Karpas-422 (cell line): ENCODE measurements around the gene DAPK2. TPM values are rescaled to one million over a fixed set of nuclear protein-coding genes. Genes with fewer than 3 reads are reported as not detected.
"Not testable (repeated sequence)": the region's sequence is repeated elsewhere in the genome, so short reads cannot be mapped to it uniquely, and the experiment has no call there.

ENCODE experiments used
- DNase-seq: peaks from one replicate; pipeline ENCODE4 v3.0.0-alpha.2; 2015
- H2AFZ ChIP-seq: fragments of 200-600 bp; sonication (generic); 2 replicates; pipeline ENCODE4 v1.6.1; 2014; ENCODE audit warnings: antibody characterized with exemption, low read length, mixed read lengths
- H3K27ac ChIP-seq: fragments of 200-600 bp; sonication (generic); 2 replicates; pipeline ENCODE4 v1.5.1; 2014; ENCODE audit warnings: mild to moderate bottlenecking, low read length, moderate library complexity
- H3K27me3 ChIP-seq: fragments of 200-600 bp; sonication (generic); 2 replicates; pipeline ENCODE4 v1.6.1; 2014; ENCODE audit warnings: low read length, mixed read lengths
- H3K36me3 ChIP-seq: fragments of 200-600 bp; sonication (generic); 2 replicates; pipeline ENCODE4 v1.6.1; 2014; ENCODE audit warnings: low read length, mixed read lengths; ENCODE audit not compliant: insufficient read depth
- H3K4me1 ChIP-seq: fragments of 200-600 bp; sonication (generic); 2 replicates; pipeline ENCODE4 v1.6.1; 2014; ENCODE audit warnings: mild to moderate bottlenecking, low read length, mixed read lengths
- H3K4me2 ChIP-seq: fragments of 200-600 bp; sonication (generic); 2 replicates; pipeline ENCODE4 v1.6.1; 2014; ENCODE audit warnings: low read length, low read depth, mild to moderate bottlenecking; ENCODE audit not compliant: poor library complexity, severe bottlenecking
- H3K4me3 ChIP-seq: fragments of 200-600 bp; sonication (generic); 2 replicates; pipeline ENCODE4 v1.5.1; 2014; ENCODE audit warnings: mild to moderate bottlenecking, antibody characterized with exemption, low read length, mixed read lengths
- H3K79me2 ChIP-seq: fragments of 200-600 bp; sonication (generic); 2 replicates; pipeline ENCODE4 v1.6.1; 2014; ENCODE audit warnings: mild to moderate bottlenecking, low read length, mixed read lengths
- H3K9ac ChIP-seq: fragments of 200-600 bp; sonication (generic); 2 replicates; pipeline ENCODE4 v1.6.0; 2014; ENCODE audit warnings: low read length
- H3K9me2 ChIP-seq: fragments of 200-600 bp; sonication (generic), shearing (Covaris generic); replicated peaks from 2 replicates; pipeline ENCODE4 v1.6.0; 2014; ENCODE audit warnings: mild to moderate bottlenecking, low read length, moderate library complexity; ENCODE audit not compliant: insufficient read depth
- H3K9me3 ChIP-seq: fragments of 300-700, 200-600 bp; sonication (generic); 2 replicates; pipeline ENCODE4 v1.6.1; 2014; ENCODE audit warnings: low read length, mixed read lengths
- H4K20me1 ChIP-seq: fragments of 200-600 bp; sonication (generic); 2 replicates; pipeline ENCODE4 v1.6.1; 2014; ENCODE audit warnings: mild to moderate bottlenecking, antibody characterized with exemption, low read length, low read depth; ENCODE audit not compliant: insufficient read depth
- total RNA-seq: library from RNA; depleted of rRNA; stranded (reverse); fragments of >200 nt; shearing (Covaris generic); gene quantifications from 2 replicates; pipeline ENCODE4 v1.2.3, GENCODE V29; 2014; ENCODE audit warnings: low replicate concordance

Gene DAPK2
- total RNA-seq, 1 experiment from 2014 or later = 40.4 TPM

DNA sequence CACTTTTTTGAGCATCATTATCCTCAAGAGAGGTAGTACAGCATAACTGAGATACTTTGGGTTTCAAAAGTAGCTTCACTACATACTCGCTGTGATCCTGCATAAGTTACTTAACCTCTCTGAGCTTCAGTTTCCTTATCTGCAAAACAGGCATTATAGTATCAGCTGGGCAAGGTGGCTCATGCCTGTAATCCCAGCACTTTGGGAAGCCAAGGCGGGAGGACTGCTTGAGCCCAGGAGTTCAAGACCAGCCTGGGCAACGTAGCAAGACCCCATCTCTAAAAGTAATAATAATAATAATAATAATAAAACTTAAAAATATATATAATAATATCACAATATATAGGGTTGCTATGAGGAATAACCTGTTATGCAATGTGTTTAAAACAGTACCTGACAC is 36.5 kb upstream of the DAPK2 start:
- no peak overlapping the region for H3K27ac ChIP-seq
- H3K27me3 ChIP-seq = no peaks in the 10 kb centered on the region
- no peak overlapping the region for H3K9ac ChIP-seq
- H3K79me2 ChIP-seq = peaks cover 45% of the 10 kb centered on the region
- no peak for DNase-seq
- no peaks in the 10 kb centered on the region for H3K9me3 ChIP-seq
- no peak overlapping the region for H3K4me3 ChIP-seq
- no peak overlapping the region for H2AFZ ChIP-seq
- no peaks in the 10 kb centered on the region for H3K4me1 ChIP-seq
- no peaks in the 10 kb centered on the region for H3K9me2 ChIP-seq
- peaks cover 21% of the 10 kb centered on the region for H3K36me3 ChIP-seq
- H3K4me2 ChIP-seq = no peak overlapping the region
- no peaks in the 10 kb centered on the region for H4K20me1 ChIP-seq

- not testable (repeated sequence) for H3K4me2 ChIP-seq, H3K4me1 ChIP-seq, H3K27me3 ChIP-seq, H3K9me2 ChIP-seq, DNase-seq, H3K9ac ChIP-seq, H3K4me3 ChIP-seq, H2AFZ ChIP-seq, H4K20me1 ChIP-seq, H3K27ac ChIP-seq, H3K9me3 ChIP-seq
- peaks cover 22% of the 10 kb centered on the region for H3K79me2 ChIP-seq
- H3K36me3 ChIP-seq = peaks cover 27% of the 10 kb centered on the region
Measured at GRCh38 chr15:64073496-64073895, 27.2 kb upstream of the DAPK2 start.

DNA sequence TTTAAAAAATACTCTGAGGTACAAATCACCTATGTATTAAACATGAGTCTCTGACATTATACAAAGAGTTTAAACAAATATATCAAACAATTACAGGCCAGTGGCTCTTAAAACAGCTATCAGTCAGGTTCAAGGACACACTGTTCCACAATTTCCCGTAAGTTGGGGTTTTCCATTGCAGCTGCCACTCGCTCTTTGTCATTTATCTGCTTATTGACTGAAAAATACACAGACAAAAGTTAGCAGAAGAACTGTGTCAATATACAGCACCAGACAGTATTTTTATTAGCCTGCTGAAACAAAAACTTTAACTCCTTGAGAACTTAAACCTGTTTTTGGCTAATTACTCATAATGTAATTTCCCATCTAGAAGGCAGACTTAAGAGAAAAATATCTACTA is 26.5 kb upstream of the DAPK2 start:
- Histone ChIP-seq H3K79me2 (peaks cover 15% of the 10 kb centered on the region), H3K9ac (no peak overlapping the region), H3K4me2 (no peak overlapping the region), H3K27me3 (no peaks in the 10 kb centered on the region), H3K4me3 (no peak overlapping the region), H3K36me3 (peaks cover 27% of the 10 kb centered on the region), H2AFZ (no peak overlapping the region), H4K20me1 (no peaks in the 10 kb centered on the region), H3K4me1 (peaks cover 5% of the 10 kb centered on the region), H3K27ac (no peak overlapping the region), H3K9me2 (no peaks in the 10 kb centered on the region), H3K9me3 (no peaks in the 10 kb centered on the region)
- no peak for DNase-seq

DNA sequence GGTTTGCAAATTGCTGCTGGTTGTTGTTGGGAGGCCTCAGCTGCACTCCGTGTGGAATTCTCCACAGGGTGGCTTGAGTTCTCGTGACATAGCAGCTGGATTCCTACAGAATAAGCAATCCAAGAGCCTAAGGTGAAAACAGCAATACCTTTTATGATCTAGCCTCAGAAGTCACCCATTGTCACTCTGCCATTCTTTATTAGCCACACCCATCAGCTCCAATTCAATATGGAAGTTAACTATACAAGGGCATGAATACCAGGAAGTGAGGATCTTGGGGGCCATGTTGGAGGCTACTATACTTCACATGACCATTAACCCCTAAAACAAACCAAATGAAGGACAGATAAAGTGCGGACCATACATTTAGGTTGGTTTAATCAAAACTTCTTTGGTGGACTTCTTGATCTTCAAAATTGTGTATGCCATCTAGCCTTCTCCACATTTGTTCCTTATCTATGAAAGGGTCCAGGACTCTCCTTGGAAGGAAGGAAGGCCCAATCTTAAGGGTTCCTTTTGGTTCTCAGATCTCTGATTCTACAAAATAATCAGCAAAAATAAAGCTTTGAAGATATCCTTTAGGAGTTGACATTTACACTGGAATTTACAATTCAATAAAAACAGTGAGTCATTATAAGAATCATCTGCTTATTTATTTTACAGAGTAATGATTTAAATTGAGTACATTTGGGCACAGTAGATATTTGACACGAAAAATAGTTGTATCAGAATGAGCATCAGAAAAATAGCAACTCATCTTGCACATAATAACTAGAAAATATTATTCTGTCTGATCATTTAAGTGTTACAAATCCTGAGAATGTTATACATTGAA is 25.9 kb upstream of the DAPK2 start:
- H3K4me2 ChIP-seq = no peak overlapping the region
- H2AFZ ChIP-seq = no peak overlapping the region
- no peak overlapping the region for H3K4me3 ChIP-seq
- DNase-seq = no peak
- H3K79me2 ChIP-seq = peaks cover 8% of the 10 kb centered on the region
- H4K20me1 ChIP-seq = no peaks in the 10 kb centered on the region
- H3K27ac ChIP-seq = no peak overlapping the region
- H3K27me3 ChIP-seq = no peaks in the 10 kb centered on the region
- no peak overlapping the region for H3K9ac ChIP-seq
- H3K9me3 ChIP-seq = no peaks in the 10 kb centered on the region
- H3K4me1 ChIP-seq = peaks cover 7% of the 10 kb centered on the region
- no peaks in the 10 kb centered on the region for H3K9me2 ChIP-seq
- peaks cover 27% of the 10 kb centered on the region for H3K36me3 ChIP-seq

GRCh38 chr15:64070965-64071851 is 24.9 kb upstream of the DAPK2 start:
- H3K27me3 ChIP-seq = no peaks in the 10 kb centered on the region
- H3K79me2 ChIP-seq = peaks cover 5% of the 10 kb centered on the region
- no peak overlapping the region for H3K9ac ChIP-seq
- H3K9me2 ChIP-seq = no peaks in the 10 kb centered on the region
- no peak overlapping the region for H2AFZ ChIP-seq
- H3K27ac ChIP-seq = no peak overlapping the region
- no peak overlapping the region for H3K4me3 ChIP-seq
- no peaks in the 10 kb centered on the region for H3K9me3 ChIP-seq
- no peaks in the 10 kb centered on the region for H4K20me1 ChIP-seq
- peaks cover 7% of the 10 kb centered on the region for H3K4me1 ChIP-seq
- no peak for DNase-seq
- H3K4me2 ChIP-seq = no peak overlapping the region
- peaks cover 27% of the 10 kb centered on the region for H3K36me3 ChIP-seq

GRCh38 chr15:64070106-64070505 is 23.8 kb upstream of the DAPK2 start:
- H3K9ac ChIP-seq = no peak overlapping the region

GRCh38 chr15:64068133-64068532 is 21.8 kb upstream of the DAPK2 start:
- Histone ChIP-seq H4K20me1 (no peaks in the 10 kb centered on the region), H3K4me3 (no peak overlapping the region), H3K27me3 (no peaks in the 10 kb centered on the region), H3K79me2 (no peaks in the 10 kb centered on the region), H3K36me3 (peaks cover 15% of the 10 kb centered on the region), H3K9ac (no peak overlapping the region), H3K9me3 (no peaks in the 10 kb centered on the region), H3K4me1 (peaks cover 7% of the 10 kb centered on the region), H3K9me2 (no peaks in the 10 kb centered on the region), H3K4me2 (no peak overlapping the region), H2AFZ (peak overlapping the region; percentile 5; the same call in 1 of the 2 replicates), H3K27ac (no peak overlapping the region)
- no peak for DNase-seq

More at GRCh38 chr15:64070106-64070505, 23.8 kb upstream of the DAPK2 start:
- no peak overlapping the region for H2AFZ ChIP-seq
- H3K9me3 ChIP-seq = no peaks in the 10 kb centered on the region
- H3K4me2 ChIP-seq = no peak overlapping the region
- no peak overlapping the region for H3K4me3 ChIP-seq
- H3K27me3 ChIP-seq = no peaks in the 10 kb centered on the region
- H3K9me2 ChIP-seq = no peaks in the 10 kb centered on the region
- no peak for DNase-seq
- no peak overlapping the region for H3K27ac ChIP-seq
- peaks cover 24% of the 10 kb centered on the region for H3K36me3 ChIP-seq
- H3K4me1 ChIP-seq = peaks cover 7% of the 10 kb centered on the region
- no peaks in the 10 kb centered on the region for H4K20me1 ChIP-seq
- H3K79me2 ChIP-seq = no peaks in the 10 kb centered on the region

DNA sequence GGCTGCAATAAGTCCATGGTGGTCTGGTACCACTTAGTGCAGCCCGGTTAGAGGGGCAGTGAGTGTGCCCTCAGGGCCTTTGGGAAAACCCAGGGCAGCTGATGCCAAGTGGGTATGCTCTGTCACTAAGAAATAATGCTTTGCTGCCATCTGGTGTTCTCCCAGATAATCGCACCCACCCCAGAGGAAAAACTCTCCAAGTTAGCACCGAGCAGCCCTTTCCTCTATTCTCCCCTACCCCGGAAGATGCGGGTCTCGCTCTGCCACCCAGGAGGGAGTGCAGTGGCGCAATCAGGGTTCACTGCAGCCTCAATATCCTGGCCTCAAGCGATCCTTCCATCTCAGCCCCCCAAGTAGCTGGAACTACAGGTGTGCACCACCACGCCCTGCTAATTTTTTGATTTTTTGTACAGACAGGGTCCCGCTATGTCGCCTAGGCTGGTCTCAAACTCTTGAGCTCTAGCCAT is 21.3 kb upstream of the DAPK2 start:
- Histone ChIP-seq H3K27me3 (no peaks in the 10 kb centered on the region), H4K20me1 (no peaks in the 10 kb centered on the region), H3K36me3 (peaks cover 9% of the 10 kb centered on the region), H3K4me3 (no peak overlapping the region), H2AFZ (peak overlapping the region; percentile 5; the same call in 1 of the 2 replicates), H3K4me2 (no peak overlapping the region), H3K9me2 (no peaks in the 10 kb centered on the region), H3K9ac (no peak overlapping the region), H3K27ac (no peak overlapping the region), H3K79me2 (no peaks in the 10 kb centered on the region), H3K9me3 (no peaks in the 10 kb centered on the region), H3K4me1 (peaks cover 7% of the 10 kb centered on the region)
- peak; percentile 88 for DNase-seq
